TTC549 (cell line): Measurements from ENCODE around the gene MIOX.

ENCODE experiments used
- FAIRE-seq: peaks from 2 replicates; lab custom pipeline; 2012; peaks lifted over from hg19 to GRCh38; lab: Jason Lieb, UNC

Gene MIOX

DNA sequence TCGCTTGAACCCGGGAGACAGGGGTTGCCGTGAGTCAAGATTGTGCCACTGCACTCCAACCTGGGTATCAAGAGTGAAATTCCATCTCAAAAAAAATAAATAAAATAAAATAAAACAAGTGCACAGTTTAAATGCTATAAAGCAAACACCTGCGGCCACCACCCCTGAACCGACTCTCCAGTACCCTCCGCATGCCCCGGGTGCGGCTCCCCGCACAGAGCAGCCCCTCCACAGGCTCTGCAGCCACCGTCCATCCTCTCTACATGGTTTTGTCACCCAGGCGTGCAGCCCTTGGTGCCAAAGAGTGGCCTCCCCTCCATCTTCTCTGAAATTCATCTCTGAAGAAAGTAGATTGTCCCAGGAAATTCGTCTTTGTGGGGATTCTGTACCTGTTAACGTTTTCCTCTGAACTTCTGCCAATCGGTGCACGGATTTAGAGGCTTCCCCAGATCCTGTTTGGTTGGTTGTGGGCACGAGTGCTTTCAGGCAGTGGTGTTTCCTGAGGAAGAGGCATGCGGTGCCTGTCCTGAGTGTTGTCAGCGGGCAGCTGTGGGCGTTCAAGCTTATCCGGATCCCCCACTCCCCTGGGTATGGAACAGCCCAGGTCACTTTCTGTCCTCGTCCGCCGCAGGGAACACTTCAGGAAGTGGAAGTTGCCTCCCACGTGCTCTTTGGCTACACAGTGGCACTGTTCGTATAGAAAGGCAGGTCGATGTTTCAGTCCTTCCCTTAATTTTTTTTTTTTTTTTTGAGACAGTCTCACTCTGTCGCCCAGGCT lies 4.1 kb downstream of the MIOX start:
- no peak for FAIRE-seq

DNA sequence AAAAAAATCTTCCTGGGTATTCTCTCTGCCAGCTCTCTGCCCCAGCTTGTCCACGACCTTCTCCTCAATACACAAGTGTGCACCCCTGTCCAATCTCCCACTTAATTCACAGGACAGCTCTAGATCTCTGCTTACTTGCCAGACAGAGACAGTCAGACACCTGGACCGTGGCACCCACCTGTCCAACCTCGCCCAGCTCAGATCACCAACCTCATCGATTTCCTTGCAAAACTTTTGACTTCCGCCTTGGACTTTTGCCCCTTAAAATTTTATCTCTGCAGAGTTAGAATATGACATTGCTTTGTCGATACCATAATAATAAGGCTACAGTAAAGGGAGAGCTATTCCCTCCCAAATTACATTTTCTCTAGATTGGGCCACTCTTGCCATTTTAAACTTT lies 10.4 kb downstream of the MIOX start:
- FAIRE-seq: no peak

- FAIRE-seq: peak; percentile 72
These were observed 11.7 kb downstream of the MIOX start for GRCh38 chr22:50498322-50498890.

- no peak for FAIRE-seq
These were observed 13.8 kb downstream of the MIOX start for GRCh38 chr22:50500452-50500851.

- no peak for FAIRE-seq
These were observed 15.4 kb downstream of the MIOX start for GRCh38 chr22:50502096-50502495.

DNA sequence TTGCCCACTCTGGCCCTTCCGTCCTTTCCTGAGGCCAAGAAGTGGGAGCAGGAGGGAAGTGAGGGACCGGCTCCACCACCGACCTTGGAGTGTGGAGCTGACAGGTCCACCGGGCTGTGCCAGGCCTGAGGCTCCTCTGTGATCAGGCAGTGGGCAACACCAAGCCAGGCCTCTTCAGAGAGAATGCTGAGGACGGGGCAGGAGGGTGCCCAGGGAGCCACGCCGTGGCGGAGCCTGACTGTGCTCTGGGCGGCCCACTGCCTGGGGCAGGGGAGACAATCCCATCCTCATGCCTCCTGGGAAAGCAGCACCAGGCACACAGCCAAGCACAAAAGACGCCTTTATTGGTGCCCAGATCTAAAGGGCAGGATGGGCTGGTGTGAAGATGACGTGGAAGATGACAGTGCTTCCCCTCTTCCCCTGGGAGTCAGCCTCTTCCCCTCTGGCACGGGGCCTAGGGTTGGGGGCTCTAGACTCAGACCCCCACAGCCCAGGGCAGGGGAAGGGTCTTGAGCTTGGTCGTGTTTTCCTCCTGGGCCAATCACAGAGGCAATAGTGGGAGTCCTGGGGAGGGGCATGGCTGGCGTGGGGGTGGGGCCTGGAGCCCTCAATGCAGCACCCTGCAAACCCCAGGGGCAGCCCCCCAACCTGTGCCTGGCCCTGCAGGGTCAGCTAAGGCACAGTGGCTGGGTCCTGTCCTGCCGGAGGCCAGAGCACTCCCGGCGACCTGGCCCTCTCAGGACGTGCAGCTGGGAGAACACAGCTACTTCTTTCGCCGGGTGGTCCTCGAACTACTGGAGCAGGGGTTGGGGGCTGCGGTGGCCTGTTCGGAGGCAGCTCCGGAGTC lies 16.2 kb downstream of the MIOX start:
- FAIRE-seq: no peak

GRCh38 chr22:50503475-50504145 lies 17.0 kb downstream of the MIOX start:
- no peak for FAIRE-seq

GRCh38 chr22:50504369-50505211 lies 17.9 kb downstream of the MIOX start:
- no peak for FAIRE-seq

DNA sequence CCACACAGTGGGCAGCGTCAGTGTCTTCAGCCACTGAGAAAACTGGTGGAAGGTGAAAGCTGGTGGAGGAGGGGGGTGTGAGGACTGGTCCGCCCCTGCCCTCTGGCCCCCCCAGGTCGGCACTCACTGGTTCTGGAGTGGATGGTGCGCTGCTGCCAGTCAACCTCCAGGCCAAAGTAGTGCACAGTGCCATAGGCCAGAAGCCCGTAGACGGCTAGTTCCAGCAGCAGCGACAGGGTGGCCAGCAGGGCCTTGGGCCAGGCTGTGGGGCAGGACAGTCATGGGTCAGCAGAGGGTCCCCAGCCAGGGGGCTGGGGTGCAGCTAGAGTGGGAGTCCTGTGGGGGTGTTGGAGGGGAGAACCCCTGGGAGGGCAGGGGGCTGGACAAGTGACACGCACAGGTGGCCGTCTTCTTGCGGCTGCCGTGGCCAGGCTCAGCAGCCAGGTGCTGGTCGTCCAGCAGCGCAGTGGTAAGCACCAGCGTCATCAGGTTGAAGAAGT lies 18.7 kb downstream of the MIOX start:
- FAIRE-seq: no peak

- FAIRE-seq: no peak
These were observed 19.3 kb downstream of the MIOX start for GRCh38 chr22:50505776-50506610.

DNA sequence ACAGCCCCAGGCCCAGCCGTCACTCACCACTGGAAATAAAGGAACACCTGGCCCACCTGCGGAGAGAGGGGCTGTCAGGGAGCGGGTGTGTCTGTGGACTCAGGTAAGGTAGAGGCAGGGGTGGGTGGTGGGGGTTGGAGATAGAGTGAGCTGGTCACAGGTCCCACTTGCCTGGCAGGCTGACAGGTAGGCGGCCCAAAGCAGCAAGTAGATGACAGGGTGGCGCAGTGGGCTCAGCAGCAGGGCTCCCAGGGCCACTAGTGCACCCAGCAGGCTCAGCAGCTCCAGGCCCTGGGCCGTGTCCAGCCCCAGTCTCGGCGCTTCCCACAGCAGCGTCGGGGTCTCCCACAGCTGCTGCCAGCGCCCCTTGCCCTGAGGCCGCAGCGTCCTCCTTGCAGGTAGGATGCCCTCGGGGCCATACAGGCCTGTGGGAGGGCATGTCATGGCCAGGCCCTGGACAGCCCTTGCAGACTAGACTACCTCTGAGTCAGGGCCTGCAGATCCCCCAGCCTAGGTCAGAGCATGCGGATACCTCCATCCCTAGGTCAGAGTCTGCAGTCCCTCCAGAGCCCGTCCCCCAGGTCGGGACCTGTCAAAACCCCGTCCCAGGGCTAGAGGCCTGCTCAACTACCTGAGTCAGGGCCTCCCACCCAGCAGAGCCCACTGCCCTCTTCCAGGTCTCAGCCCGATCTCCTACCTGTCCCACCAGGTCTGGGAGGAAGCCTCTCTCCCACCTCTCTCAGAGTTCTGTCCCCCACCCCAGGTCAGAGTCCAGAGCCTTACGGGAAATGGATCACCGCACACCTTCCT lies 20.2 kb downstream of the MIOX start:
- FAIRE-seq: no peak

- no peak for FAIRE-seq
These were observed 20.8 kb downstream of the MIOX start, which contains the start of gene LMF2 for GRCh38 chr22:50507421-50507990. Gene LMF2 (minus strand): TSS chr22:50507702. CDS start chr22:50507675, 27 bp downstream.

DNA sequence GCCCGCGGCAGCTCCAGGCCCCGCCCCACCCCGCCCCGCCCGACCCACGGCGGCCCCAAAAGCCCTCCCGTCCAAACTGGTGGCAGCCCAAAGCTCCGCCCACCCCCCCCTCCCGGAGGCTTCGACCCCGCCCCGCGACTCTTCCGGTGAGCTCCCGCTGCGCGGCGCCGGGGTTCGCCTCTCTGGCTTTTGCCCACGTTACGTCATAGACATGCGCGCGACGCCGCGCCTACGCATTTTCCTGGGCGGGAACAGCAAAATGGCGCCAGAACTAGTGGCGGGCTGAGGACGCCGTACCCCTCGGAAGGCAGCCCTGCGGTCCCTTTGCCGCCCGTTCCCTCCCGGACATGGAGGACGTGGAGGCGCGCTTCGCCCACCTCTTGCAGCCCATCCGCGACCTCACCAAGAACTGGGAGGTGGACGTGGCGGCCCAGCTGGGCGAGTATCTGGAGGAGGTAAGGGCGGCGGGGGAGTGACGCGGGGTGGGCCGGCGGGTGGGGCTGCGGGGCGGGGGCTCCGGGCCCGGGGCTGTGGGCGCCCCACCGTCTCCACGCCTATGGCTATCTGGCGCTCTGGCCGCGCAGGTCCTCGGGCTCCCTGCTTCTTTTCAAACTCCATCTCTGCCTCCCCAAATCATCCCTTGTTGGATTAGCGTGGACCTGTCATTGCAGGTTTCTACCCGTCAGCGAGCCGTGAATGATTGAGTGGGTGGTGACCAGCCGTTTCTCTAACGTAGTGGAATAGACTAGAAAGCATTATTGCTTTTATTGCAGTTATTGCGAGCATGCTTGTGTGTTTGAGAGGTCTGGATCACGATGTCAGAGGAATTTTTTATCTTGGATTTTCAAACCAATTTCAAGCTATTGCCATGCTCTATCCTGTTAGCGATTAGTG lies 21.6 kb downstream of the MIOX start, which contains the start of gene NCAPH2:
NCAPH2 (plus strand) TSS at position 234 of the 894 bp plus-strand sequence; CDS start at position 348, 114 bp downstream.
- FAIRE-seq: no peak

GRCh38 chr22:50508897-50509296 lies 22.2 kb downstream of the MIOX start:
- FAIRE-seq: no peak

DNA sequence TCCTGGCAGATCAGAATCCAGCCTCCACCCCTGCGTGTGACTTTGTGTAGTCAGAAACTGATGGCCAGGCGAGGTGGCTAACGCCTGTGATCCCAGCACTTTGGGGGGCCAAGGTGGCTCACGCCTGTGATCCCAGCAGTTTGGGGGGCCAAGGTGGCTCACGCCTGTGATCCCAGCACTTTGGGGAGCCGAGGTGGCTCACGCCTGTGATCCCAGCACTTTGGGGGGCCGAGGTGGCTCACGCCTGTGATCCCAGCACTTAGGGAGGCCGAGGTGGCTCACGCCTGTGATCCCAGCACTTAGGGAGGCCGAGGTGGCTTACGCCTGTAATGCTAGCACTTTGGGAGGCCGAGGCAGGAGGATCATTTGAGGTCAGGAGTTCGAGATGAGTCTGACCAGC lies 26.5 kb downstream of the MIOX start:
- FAIRE-seq: no peak

DNA sequence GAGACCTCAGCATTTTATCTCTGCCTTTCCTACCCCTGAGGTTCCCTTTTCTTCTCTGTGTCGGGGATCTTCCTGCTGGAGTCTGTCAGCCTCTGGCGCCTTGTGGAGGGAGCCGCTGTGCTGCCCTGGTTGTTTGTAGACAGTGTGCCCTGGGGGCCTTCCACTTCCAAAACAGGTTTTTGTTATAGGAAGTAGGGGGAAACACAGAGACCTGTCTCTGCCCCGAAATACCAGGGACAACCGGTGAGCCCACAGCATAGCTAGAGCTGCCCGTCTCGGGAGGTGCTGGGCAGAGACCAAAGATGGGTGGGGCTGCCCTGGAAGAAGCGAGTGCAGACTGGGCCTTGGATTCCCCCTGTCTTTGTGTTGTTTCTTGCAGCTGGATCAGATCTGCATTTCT lies 29.4 kb downstream of the MIOX start:
- no peak for FAIRE-seq

DNA sequence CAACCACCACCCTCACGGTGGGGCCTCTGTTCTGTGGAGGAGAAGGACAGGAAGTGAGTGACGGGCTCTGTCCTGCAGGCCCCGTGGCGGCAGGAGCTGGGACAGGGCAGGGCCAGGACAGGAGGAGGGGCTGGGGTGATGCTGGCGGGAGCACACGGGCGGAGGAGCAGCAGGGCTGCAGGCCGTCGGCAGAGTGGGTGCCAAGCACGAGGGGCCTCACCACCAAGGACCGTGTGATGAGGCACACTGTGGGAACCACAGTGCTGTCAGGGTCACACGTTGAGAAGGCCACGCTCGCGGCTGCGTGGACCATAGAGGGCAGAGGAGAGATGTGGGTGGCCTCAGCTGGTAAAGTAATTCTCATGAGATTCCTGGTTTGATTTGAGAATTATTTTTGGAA lies 30.2 kb downstream of the MIOX start:
- no peak for FAIRE-seq
